ENCODE data around the gene RPN2. TPM values are rescaled to one million over a fixed set of nuclear protein-coding genes. Genes with fewer than 3 reads are reported as not detected.
A peak's percentile ranks its signal among the peaks of the same experiment; 100 is the strongest.

RPN2 gene
- total and polyA plus RNA-seq, 2 of the 13 experiments (the other 11 are each of a cell fraction or from before 2014, with no cell fraction given), result 587 to 1,818 TPM

DNA sequence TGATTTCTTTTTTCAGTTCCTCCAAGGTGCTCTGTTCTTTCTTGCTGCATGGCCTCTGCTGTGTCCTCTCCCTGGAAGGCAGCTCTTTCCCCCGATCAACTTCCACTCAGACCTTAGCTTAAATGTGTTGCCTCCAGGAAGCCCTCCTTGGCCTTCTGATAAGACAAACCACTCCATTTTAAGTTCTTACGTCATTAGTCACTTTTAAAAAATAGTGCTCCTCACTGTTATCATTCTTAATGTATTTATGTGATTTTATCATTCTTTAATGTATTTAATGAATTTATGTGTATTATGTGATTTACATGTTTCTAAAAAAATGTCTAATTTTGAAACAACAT, 98.1 kb downstream of the RPN2 start:
- no peak for FAIRE-seq
- no peak overlapping the region for H2AFZ ChIP-seq (ENCODE audit: low read length)
- TF ChIP-seq EED (CRISPR knock-in tag; IDR thresholded peaks at IDR 0.05) (no peak), CREM (IDR thresholded peaks at IDR 0.05) (no peak), CREM (CRISPR knock-in tag; IDR thresholded peaks at IDR 0.05) (no peak), KDM4B (CRISPR knock-in tag; IDR thresholded peaks at IDR 0.05) (no peak), HNRNPUL1 (IDR thresholded peaks at IDR 0.05; ENCODE audit: low read depth, low read length) (no peak), JDP2 (CRISPR knock-in tag; IDR thresholded peaks at IDR 0.05; ENCODE audit: borderline replicate concordance) (no peak), ZFP36L2 (CRISPR knock-in tag; IDR thresholded peaks at IDR 0.05) (no peak), ZC3H13 (CRISPR knock-in tag; IDR thresholded peaks at IDR 0.05) (no peak), U2AF1 (optimal IDR thresholded peaks at IDR 0.05; ENCODE audit: low read depth, low read length) (no peak), LCORL (IDR thresholded peaks at IDR 0.05) (no peak), LCORL (CRISPR knock-in tag; IDR thresholded peaks at IDR 0.05) (no peak), ARNTL (CRISPR knock-in tag; IDR thresholded peaks at IDR 0.05) (no peak), RFX3 (CRISPR knock-in tag; IDR thresholded peaks at IDR 0.05) (no peak), KMT2A (CRISPR knock-in tag; IDR thresholded peaks at IDR 0.05) (no peak), NFATC3 (CRISPR knock-in tag; IDR thresholded peaks at IDR 0.05) (no peak), ZSCAN29 (CRISPR knock-in tag; conservative IDR thresholded peaks at IDR 0.05) (no peak), JUND (CRISPR knock-in tag; IDR thresholded peaks at IDR 0.05) (no peak), ZNF749 (CRISPR knock-in tag; IDR thresholded peaks at IDR 0.05; ENCODE audit: borderline replicate concordance) (no peak), ZNF563 (CRISPR knock-in tag; IDR thresholded peaks at IDR 0.05) (no peak), NBN (conservative IDR thresholded peaks at IDR 0.05) (no peak), SATB2 (CRISPR knock-in tag; IDR thresholded peaks at IDR 0.05) (no peak), ZNF792 (CRISPR knock-in tag; IDR thresholded peaks at IDR 0.05) (no peak)
- TF ChIP-seq, protein P1, sequence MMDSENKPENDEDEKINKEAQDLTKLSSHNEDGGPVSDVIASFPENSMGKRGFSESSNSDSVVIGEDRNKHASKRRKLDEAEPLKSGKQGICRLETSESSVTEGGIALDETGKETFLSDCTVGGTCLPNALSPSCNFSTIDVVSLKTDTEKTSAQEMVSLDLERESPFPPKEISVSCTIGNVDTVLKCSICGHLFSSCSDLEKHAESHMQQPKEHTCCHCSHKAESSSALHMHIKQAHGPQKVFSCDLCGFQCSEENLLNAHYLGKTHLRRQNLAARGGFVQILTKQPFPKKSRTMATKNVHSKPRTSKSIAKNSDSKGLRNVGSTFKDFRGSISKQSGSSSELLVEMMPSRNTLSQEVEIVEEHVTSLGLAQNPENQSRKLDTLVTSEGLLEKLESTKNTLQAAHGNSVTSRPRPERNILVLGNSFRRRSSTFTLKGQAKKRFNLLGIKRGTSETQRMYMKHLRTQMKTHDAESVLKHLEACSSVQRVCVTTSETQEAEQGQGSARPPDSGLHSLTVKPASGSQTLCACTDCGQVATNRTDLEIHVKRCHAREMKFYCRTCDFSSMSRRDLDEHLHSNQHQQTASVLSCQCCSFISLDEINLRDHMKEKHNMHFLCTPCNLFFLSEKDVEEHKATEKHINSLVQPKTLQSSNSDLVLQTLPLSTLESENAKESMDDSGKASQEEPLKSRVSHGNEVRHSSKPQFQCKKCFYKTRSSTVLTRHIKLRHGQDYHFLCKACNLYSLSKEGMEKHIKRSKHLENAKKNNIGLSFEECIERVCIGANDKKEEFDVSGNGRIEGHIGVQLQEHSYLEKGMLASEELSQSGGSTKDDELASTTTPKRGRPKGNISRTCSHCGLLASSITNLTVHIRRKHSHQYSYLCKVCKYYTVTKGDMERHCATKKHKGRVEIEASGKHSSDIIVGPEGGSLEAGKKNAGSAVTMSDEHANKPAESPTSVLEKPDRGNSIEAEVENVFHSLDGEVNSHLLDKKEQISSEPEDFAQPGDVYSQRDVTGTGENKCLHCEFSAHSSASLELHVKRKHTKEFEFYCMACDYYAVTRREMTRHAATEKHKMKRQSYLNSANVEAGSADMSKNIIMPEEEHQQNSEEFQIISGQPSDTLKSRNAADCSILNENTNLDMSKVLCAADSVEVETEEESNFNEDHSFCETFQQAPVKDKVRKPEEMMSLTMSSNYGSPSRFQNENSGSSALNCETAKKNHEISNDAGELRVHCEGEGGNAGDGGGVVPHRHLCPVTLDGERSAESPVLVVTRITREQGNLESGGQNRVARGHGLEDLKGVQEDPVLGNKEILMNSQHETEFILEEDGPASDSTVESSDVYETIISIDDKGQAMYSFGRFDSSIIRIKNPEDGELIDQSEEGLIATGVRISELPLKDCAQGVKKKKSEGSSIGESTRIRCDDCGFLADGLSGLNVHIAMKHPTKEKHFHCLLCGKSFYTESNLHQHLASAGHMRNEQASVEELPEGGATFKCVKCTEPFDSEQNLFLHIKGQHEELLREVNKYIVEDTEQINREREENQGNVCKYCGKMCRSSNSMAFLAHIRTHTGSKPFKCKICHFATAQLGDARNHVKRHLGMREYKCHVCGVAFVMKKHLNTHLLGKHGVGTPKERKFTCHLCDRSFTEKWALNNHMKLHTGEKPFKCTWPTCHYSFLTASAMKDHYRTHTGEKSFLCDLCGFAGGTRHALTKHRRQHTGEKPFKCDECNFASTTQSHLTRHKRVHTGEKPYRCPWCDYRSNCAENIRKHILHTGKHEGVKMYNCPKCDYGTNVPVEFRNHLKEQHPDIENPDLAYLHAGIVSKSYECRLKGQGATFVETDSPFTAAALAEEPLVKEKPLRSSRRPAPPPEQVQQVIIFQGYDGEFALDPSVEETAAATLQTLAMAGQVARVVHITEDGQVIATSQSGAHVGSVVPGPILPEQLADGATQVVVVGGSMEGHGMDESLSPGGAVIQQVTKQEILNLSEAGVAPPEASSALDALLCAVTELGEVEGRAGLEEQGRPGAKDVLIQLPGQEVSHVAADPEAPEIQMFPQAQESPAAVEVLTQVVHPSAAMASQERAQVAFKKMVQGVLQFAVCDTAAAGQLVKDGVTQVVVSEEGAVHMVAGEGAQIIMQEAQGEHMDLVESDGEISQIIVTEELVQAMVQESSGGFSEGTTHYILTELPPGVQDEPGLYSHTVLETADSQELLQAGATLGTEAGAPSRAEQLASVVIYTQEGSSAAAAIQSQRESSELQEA (CRISPR knock-in tag; IDR thresholded peaks at IDR 0.05; ENCODE audit: not compliant biosample characterization), result no peak

More for the DNA sequence above, 98.1 kb downstream of the RPN2 start:
- WGBS (ENCODE audit: low lambda C conversion rate), result 30% methylated on average over 2 of the region's 2 CpGs
- no peaks in the 10 kb centered on the region; a peak in 2 of 5 replicates for H3K27me3 ChIP-seq (ENCODE audit: control insufficient read depth in 1 of 2, insufficient read depth in 2 of 2, low read length in 2 of 2)
- POLR2A ChIA-PET, result interaction anchor here (1.2 to 2.2 kb wide), 5 partner anchors 9 to 251 kb away, joined by 3 to 15 read pairs (median 3); partner anchors contain the start of gene MANBAL
- in situ Hi-C loops (cut with HindIII; ENCODE audit: extremely low pct_ligation_motif_present, low pct_unique_long_range_greater_than_20kb), result no loop called here
- peaks cover 59% of the 10 kb centered on the region for H3K4me1 ChIP-seq (ENCODE audit: insufficient read depth, low read length)
- BruUV-seq (replicated peaks), result no TSS peak
- H3K36me3 ChIP-seq (replicated peaks in 1 of 2; ENCODE audit: control insufficient read depth in 1 of 2, insufficient read depth in 2 of 2, low read length in 2 of 2), result no peaks in the 10 kb centered on the region
- H3K4me2 ChIP-seq (ENCODE audit: low read depth, low read length), result peak overlapping the region; percentile 75
- intact Hi-C loops (cut with micrococcal nuclease; ENCODE audit: unreplicated experiment), result no loop called here
- H3K9me3 ChIP-seq (ENCODE audit: low read length), result no peaks in the 10 kb centered on the region
- no peak overlapping the region for H3K27ac ChIP-seq (ENCODE audit: extremely low read length, insufficient read depth, low read length)
- no peak for ATAC-seq
- H3K9ac ChIP-seq (ENCODE audit: insufficient read depth, low read depth, low read length), result peak overlapping the region; percentile 24; the same call in 1 of the 2 replicates
- no peaks in the 10 kb centered on the region for H4K20me1 ChIP-seq (ENCODE audit: insufficient read depth, low read length)
- H3K4me3 ChIP-seq (replicated peaks in 1 of 3; ENCODE audit: insufficient read depth in 1 of 3, low read depth in 2 of 3, low read length in 3 of 3), result peak overlapping the region in 1 of 3 experiments; percentile 43; a peak in 2 of 6 replicates
- DNase-seq (ENCODE audit: low spot score), result no peak
- CTCF ChIA-PET (ENCODE audit: low intra/inter-chr PET ratio, low total read pairs), result no interaction called here
- no peaks in the 10 kb centered on the region for H3K79me2 ChIP-seq (ENCODE audit: insufficient read depth, low read length)

Data from HepG2 (cell line).